Activated naive CD4-positive, alpha-beta T cell treated with anti-CD3 and anti-CD28 coated beads, Interleukin-2, amount 50 U/mL, for 72 hours (primary cell): Measurements from ENCODE around the gene DNAJB11. TPM values are rescaled to one million over a fixed set of nuclear protein-coding genes. Genes with fewer than 3 reads are reported as not detected.
"Not testable (repeated sequence)": the region's sequence is repeated elsewhere in the genome, so short reads cannot be mapped to it uniquely, and the experiment has no call there.

Experiments
- ATAC-seq, 2 donors: fragments of 150-1000 bp; cut with Tn5 transposase; 2 replicates each; pipeline ENCODE4 v1.10.0; 2021; ENCODE audit warnings: mild to moderate bottlenecking in 2 of 2, moderate library complexity in 2 of 2
- DNase-seq, 2 donors: peaks; one replicate each; pipeline ENCODE4 v3.0.0; 2021 to 2022; ENCODE audit warnings: low spot score in 2 of 2
- H3K27ac Mint-ChIP-seq, 2 donors: one replicate each; pipeline ENCODE4 v1.8.0; 2022; ENCODE audit warnings: mild to moderate bottlenecking in 2 of 2, mixed read lengths in 2 of 2
- H3K36me3 Mint-ChIP-seq, 2 donors: one replicate each; pipeline ENCODE4 v1.8.0; 2022; ENCODE audit warnings: mixed read lengths in 2 of 2
- H3K9me3 Mint-ChIP-seq, 2 donors: one replicate each; pipeline ENCODE4 v1.8.0; 2022; ENCODE audit warnings: mixed read lengths in 2 of 2
- total RNA-seq, 2 donors: library from RNA; stranded (reverse); gene quantifications; one replicate each; pipeline ENCODE4 v1.2.3, GENCODE V29; 2022

Gene DNAJB11
- total RNA-seq, 2 donors from 2014 or later = 30.3 to 44.8 TPM

- H3K9me3 Mint-ChIP-seq = no peaks in the 10 kb centered on the region
- H3K27ac Mint-ChIP-seq = peak overlapping the region in 1 of 2 donors; percentile 88
- peaks cover 4 to 5% of the 10 kb centered on the region in 2 donors for H3K36me3 Mint-ChIP-seq
- ATAC-seq = peak; percentile 34 to 87
- DNase-seq = no peak
These were observed 13.3 kb downstream of the DNAJB11 start for GRCh38 chr3:186583831-186584230.

GRCh38 chr3:186586245-186586644 lies 15.7 kb downstream of the DNAJB11 start:
- not testable (repeated sequence) for H3K36me3 Mint-ChIP-seq, DNase-seq, H3K9me3 Mint-ChIP-seq, ATAC-seq, H3K27ac Mint-ChIP-seq

GRCh38 chr3:186587183-186587582 lies 16.7 kb downstream of the DNAJB11 start:
- Mint-ChIP-seq H3K36me3 (peaks cover 1 to 5% of the 10 kb centered on the region in 2 donors), H3K27ac (no peak overlapping the region), H3K9me3 (no peaks in the 10 kb centered on the region)
- ATAC-seq = no peak
- no peak for DNase-seq

- no peak overlapping the region for H3K27ac Mint-ChIP-seq
These were observed 18.1 kb downstream of the DNAJB11 start for GRCh38 chr3:186588632-186589031.

GRCh38 chr3:186589121-186589520 lies 18.6 kb downstream of the DNAJB11 start:
- Mint-ChIP-seq H3K27ac (no peak overlapping the region), H3K36me3 (peaks cover 0 to 3% of the 10 kb centered on the region in 2 donors), H3K9me3 (no peaks in the 10 kb centered on the region)
- ATAC-seq = no peak
- no peak for DNase-seq

More at GRCh38 chr3:186588632-186589031, 18.1 kb downstream of the DNAJB11 start:
- peaks cover 0 to 5% of the 10 kb centered on the region in 2 donors for H3K36me3 Mint-ChIP-seq
- no peaks in the 10 kb centered on the region for H3K9me3 Mint-ChIP-seq
- ATAC-seq = peak; percentile 63 to 65
- no peak for DNase-seq

- H3K36me3 Mint-ChIP-seq = no peaks in the 10 kb centered on the region
- DNase-seq = no peak
- H3K27ac Mint-ChIP-seq = peak overlapping the region; percentile 8 to 28
- peak; percentile 46 to 83 for ATAC-seq
- no peaks in the 10 kb centered on the region for H3K9me3 Mint-ChIP-seq
These were observed 19.5 kb downstream of the DNAJB11 start for GRCh38 chr3:186589856-186590579.

- no peaks in the 10 kb centered on the region for H3K9me3 Mint-ChIP-seq
These were observed 20.2 kb downstream of the DNAJB11 start for GRCh38 chr3:186590580-186591295.

GRCh38 chr3:186592682-186593081 lies 22.2 kb downstream of the DNAJB11 start:
- ATAC-seq = no peak
- no peak for DNase-seq
- no peak overlapping the region for H3K27ac Mint-ChIP-seq
- no peaks in the 10 kb centered on the region for H3K36me3 Mint-ChIP-seq
- no peaks in the 10 kb centered on the region for H3K9me3 Mint-ChIP-seq

More at GRCh38 chr3:186590580-186591295, 20.2 kb downstream of the DNAJB11 start:
- no peak for ATAC-seq
- Mint-ChIP-seq H3K27ac (peak overlapping the region in 1 of 2 donors; percentile 28), H3K36me3 (no peaks in the 10 kb centered on the region)
- no peak for DNase-seq

- ATAC-seq = no peak
- Mint-ChIP-seq H3K36me3 (no peaks in the 10 kb centered on the region), H3K9me3 (no peaks in the 10 kb centered on the region), H3K27ac (no peak overlapping the region)
- no peak for DNase-seq
These were observed 23.3 kb downstream of the DNAJB11 start for GRCh38 chr3:186593862-186594261.

- no peak for ATAC-seq
- H3K9me3 Mint-ChIP-seq = no peaks in the 10 kb centered on the region
- DNase-seq = no peak
- no peak overlapping the region for H3K27ac Mint-ChIP-seq
- no peaks in the 10 kb centered on the region for H3K36me3 Mint-ChIP-seq
These were observed 24.1 kb downstream of the DNAJB11 start for GRCh38 chr3:186594591-186595113.

- ATAC-seq = no peak
- no peak for DNase-seq
- Mint-ChIP-seq H3K36me3 (no peaks in the 10 kb centered on the region), H3K9me3 (no peaks in the 10 kb centered on the region), H3K27ac (peak overlapping the region in 1 of 2 donors; percentile 82)
These were observed 26.2 kb downstream of the DNAJB11 start for GRCh38 chr3:186596568-186597287.

- Mint-ChIP-seq H3K9me3 (no peaks in the 10 kb centered on the region), H3K36me3 (no peaks in the 10 kb centered on the region), H3K27ac (no peak overlapping the region)
- DNase-seq = no peak
- no peak for ATAC-seq
These were observed 27.7 kb downstream of the DNAJB11 start for GRCh38 chr3:186598108-186598784.

- ATAC-seq (no peak), DNase-seq (no peak)
- no peaks in the 10 kb centered on the region for H3K36me3 Mint-ChIP-seq
- no peaks in the 10 kb centered on the region for H3K9me3 Mint-ChIP-seq
- no peak overlapping the region for H3K27ac Mint-ChIP-seq
These were observed 28.2 kb downstream of the DNAJB11 start for GRCh38 chr3:186598794-186599141.

GRCh38 chr3:186599142-186599784 lies 28.7 kb downstream of the DNAJB11 start:
- Mint-ChIP-seq H3K9me3 (no peaks in the 10 kb centered on the region), H3K27ac (peak overlapping the region in 1 of 2 donors; percentile 8)
- no peak for ATAC-seq

GRCh38 chr3:186599785-186600166 lies 29.3 kb downstream of the DNAJB11 start:
- Mint-ChIP-seq H3K36me3 (no peaks in the 10 kb centered on the region), H3K27ac (peak overlapping the region in 1 of 2 donors; percentile 8), H3K9me3 (no peaks in the 10 kb centered on the region)
- DNase-seq = no peak
- ATAC-seq = no peak

More at GRCh38 chr3:186599142-186599784, 28.7 kb downstream of the DNAJB11 start:
- DNase-seq = no peak
- no peaks in the 10 kb centered on the region for H3K36me3 Mint-ChIP-seq

- no peak for DNase-seq
- no peak for ATAC-seq
- Mint-ChIP-seq H3K27ac (no peak overlapping the region), H3K9me3 (no peaks in the 10 kb centered on the region), H3K36me3 (no peaks in the 10 kb centered on the region)
These were observed 30.4 kb downstream of the DNAJB11 start for GRCh38 chr3:186600896-186601295.
